ENCODE measurements around the gene TMCC1. TPM values are rescaled to one million over a fixed set of nuclear protein-coding genes. Genes with fewer than 3 reads are reported as not detected.
"Not testable (repeated sequence)": the region's sequence is repeated elsewhere in the genome, so short reads cannot be mapped to it uniquely, and the experiment has no call there.

The TMCC1 gene
- total RNA-seq: 56.1 TPM

- DNase-seq (ENCODE audit: low spot score) (peak; percentile 87), ATAC-seq (peak; percentile 97)
- intact Hi-C loops (cut with DNase I): no loop called here
Measured at GRCh38 chr3:129893581-129894070, at the start of gene TMCC1. TMCC1 (minus strand) TSS chr3:129893711.

DNA sequence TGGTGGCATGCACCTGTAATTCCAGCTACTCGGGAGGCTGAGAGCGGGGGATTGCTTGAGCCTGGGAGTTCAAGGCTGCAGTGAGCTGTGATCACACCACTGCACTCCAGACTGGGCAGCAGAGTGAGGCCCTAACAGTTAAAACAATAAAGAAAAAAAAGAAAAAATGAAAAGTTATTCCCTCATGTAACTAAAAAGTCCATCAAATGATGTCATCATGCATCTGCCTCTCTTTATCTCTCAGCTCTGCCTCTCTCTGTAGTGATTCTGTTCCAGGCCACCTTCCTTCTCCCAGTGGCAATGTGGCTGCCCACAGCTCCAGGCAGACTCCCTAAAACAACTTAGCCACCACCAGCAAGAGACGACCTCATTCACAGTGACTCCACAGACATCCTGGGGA is 49.5 kb upstream of the TMCC1 start:
- no peak for ATAC-seq
- intact Hi-C loops (cut with DNase I): no loop called here
- DNase-seq (ENCODE audit: low spot score): no peak

DNA sequence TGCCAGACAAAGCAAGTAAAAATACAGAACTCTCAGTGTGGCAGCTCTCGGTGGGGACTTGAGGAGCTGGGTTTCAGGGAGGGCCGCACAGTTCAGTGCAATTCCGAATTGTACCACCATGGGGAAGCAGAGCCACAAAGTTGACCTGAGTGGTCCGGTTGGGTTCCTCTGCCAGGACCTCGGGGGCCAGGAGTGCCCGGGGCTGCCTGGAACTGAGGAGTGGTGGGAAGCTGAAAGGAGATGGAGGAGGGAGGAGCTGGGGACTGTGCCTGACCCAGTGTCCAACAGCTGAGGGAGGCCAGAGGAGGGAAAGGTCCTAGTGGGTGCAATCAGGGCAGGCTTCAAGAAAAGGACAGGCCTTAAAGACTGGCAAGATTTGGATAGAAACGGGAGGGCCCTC is 48.8 kb upstream of the TMCC1 start:
- peak; percentile 85 for ATAC-seq
- peak; percentile 76 for DNase-seq (ENCODE audit: low spot score)
- intact Hi-C loops (cut with DNase I): no loop called here

DNA sequence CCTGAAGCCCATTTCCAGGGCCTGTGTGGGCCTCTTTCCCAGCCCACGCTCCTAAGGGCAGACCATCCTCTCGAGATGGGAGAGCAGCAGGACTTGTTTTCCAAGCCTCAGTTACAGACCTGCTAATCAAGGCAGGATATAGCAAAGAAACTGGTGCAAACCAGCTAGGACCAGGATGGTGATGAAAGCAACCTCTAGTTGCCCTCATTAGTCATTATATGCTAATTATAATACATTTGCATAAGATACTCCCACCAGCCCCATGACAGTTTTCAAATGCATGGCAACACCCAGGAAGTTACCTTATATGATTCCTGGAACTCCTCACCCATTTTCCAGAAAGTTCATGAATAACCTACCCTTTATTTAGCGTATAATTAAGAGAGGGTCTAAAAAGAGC is 46.6 kb upstream of the TMCC1 start:
- ATAC-seq: no peak
- intact Hi-C loops (cut with DNase I): no loop called here
- no peak for DNase-seq (ENCODE audit: low spot score)

- DNase-seq (ENCODE audit: low spot score): no peak
- intact Hi-C loops (cut with DNase I): loop anchor here (5.0 to 10.0 kb wide), 2 partner anchors 286 to 304 kb away; no protein-coding TSS in a partner anchor
- ATAC-seq: no peak
Measured at GRCh38 chr3:129938140-129938930, 44.8 kb upstream of the TMCC1 start.

DNA sequence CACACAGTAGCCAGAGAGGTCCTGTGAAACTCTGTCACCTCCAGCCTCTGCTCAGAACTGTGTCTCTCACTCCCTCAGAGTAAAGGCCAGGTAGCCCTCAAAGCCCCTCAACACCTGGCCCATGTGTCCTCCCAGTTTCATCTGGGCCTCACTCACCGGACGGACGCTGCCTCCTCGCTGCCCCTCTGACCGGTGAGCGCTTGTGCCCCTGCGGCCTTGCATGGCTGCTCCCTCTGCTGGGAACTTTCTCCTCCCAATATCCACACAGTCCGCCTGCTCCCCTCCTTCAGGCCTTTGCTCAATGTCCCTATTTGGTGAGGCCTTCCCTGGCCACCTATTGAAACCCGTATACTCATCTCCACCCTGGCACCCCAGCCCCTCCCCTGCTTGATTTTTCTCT is 44.2 kb upstream of the TMCC1 start:
- ATAC-seq (no peak), DNase-seq (ENCODE audit: low spot score) (no peak)
- intact Hi-C loops (cut with DNase I): loop anchor here (5.0 to 10.0 kb wide), 2 partner anchors 285 to 303 kb away; no protein-coding TSS in a partner anchor

GRCh38 chr3:129936757-129937156 is 43.2 kb upstream of the TMCC1 start:
- DNase-seq (ENCODE audit: low spot score) (no peak), ATAC-seq (peak; percentile 75)
- intact Hi-C loops (cut with DNase I): loop anchor here (5.0 to 10.0 kb wide), 2 partner anchors 284 to 302 kb away; no protein-coding TSS in a partner anchor

DNA sequence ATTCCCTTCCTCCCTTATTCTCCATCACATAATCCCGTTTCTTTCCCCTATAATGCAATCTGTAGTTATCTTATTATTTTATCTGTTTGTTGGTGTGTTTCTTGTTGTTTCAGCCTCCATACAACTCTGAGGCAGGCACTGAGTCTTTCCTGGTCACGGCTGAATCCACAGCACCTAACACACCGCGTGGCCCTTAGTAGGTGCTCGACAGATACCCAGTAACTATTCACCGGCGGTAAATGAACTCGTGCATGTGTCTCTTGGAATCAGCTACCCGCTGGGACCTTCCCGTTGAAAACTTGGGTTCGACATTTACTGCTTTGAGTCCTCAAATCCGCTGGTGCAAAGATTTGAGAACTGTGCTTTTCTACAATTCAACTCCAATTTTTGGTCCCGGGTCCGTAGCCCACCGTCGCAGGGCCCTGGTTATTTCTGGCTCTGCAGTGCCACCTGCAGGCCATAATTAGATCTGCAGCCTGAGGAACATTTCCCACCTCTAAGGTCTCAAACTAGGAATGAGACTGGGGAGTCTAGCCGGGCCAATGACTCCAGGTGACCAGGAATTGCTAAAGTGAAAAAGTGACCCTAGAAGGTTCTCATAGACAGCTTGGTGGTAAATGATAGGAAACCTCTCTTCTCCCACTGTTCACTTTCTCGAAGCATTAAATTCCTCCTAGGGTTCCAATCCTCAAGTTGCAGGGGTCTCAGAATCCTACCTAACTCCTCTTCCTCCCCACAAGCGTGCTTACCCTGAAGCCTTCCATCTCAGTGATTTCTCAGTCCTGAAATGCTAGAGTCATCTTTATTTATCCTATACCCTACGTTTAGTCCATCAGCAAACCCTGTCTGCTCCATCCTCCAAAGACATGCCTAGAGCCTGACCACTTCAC is 41.0 kb upstream of the TMCC1 start:
- ATAC-seq (peak; percentile 66), DNase-seq (ENCODE audit: low spot score) (no peak)
- intact Hi-C loops (cut with DNase I): loop anchor here (5.0 to 10.0 kb wide), 2 partner anchors 282 to 300 kb away; no protein-coding TSS in a partner anchor

- DNase-seq (ENCODE audit: low spot score) (no peak), ATAC-seq (no peak)
- intact Hi-C loops (cut with DNase I): loop anchor here (10.0 kb wide), 1 partner anchor 299 kb away; no protein-coding TSS in a partner anchor
Measured at GRCh38 chr3:129933471-129933870, 40.0 kb upstream of the TMCC1 start.

DNA sequence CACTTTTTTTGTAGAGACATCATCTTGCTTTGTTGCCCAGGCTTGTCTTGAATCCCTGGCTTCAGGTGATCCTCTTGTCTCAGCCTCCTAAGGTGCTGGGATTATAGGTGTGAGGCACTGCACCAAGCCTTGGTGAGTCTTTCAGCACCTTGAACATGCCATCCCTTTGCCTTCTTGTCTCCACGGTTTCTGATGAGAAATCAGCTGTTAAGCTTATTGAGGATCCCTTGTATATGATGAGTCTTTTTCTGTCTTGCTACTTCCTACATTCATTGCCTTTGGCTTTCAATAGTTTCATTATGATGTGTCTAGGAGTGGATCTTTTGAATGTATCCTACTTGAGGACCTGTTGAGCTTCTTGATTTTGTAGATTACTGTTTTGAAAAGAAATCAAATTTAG is 35.9 kb upstream of the TMCC1 start:
- no peak for ATAC-seq
- intact Hi-C loops (cut with DNase I): no loop called here

DNA sequence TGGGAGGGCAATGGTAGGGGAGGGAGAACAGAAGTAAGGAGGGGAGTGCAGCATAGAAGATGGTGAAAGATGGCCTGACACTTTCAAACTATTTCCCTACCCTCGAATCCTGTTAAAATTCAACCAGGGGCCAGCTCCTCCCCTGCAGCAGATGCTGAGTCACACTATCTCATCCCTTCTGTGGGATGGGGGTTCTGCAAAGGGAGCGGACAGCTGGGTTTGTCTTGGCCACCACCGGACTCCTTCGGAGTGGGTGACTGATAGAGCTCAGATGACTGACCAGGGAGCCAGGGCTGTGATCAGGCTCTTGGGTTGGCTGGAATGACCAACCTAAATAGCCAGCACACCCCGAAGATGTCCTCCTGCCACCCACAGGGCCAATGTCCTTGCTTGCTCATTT is 33.6 kb upstream of the TMCC1 start:
- ATAC-seq: no peak
- intact Hi-C loops (cut with DNase I): no loop called here
- no peak for DNase-seq (ENCODE audit: low spot score)

More for the DNA sequence above, 35.9 kb upstream of the TMCC1 start:
- DNase-seq (ENCODE audit: low spot score): peak; percentile 2

DNA sequence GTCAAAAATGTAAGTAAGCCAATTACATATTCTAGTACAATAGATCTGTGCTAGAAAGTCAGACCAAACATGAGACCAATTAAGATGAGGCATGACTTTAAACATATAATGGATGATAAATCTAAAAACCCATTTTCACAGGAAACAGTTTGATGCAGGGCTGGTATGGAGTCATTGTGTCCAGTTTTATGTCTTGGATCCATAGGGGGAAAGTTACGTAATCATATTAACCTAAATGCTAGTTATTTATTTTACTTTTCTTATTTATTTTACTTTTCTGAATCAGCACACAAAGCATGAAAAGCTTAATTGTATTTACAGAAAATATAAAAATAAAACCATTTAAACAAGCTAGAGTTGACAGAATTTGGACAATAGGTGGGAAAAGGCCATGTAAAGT is 26.3 kb upstream of the TMCC1 start:
- no peak for ATAC-seq
- intact Hi-C loops (cut with DNase I): no loop called here

DNA sequence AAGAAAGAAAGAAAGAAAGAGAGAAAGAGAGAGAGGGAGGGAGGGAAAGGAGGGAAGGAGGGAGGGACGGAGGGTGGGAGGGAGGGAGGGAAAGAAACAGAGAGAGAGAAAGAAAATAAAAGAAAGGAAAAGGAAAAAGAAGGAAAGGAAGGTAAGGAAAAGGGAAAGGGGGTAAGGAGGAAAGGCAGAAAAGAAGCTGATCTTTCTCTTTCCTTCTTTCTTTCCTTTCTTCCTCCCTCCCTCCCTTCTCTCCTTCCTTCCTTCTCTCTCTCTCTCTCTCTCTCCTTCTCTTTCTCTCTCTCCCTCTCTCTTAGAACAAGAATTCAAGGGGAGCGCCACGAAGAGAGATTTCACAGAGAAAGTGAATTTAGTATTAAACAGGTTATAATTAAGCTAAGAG is 25.8 kb upstream of the TMCC1 start:
- intact Hi-C loops (cut with DNase I): no loop called here
- DNase-seq (ENCODE audit: low spot score) (no peak), ATAC-seq (no peak)

More for the DNA sequence above, 26.3 kb upstream of the TMCC1 start:
- no peak for DNase-seq (ENCODE audit: low spot score)

- DNase-seq (ENCODE audit: low spot score) (no peak), ATAC-seq (no peak)
- intact Hi-C loops (cut with DNase I): no loop called here
Measured at GRCh38 chr3:129918461-129918860, 24.9 kb upstream of the TMCC1 start.

GRCh38 chr3:129917423-129918007 is 24.0 kb upstream of the TMCC1 start:
- ATAC-seq (no peak), DNase-seq (ENCODE audit: low spot score) (no peak)
- intact Hi-C loops (cut with DNase I): no loop called here

DNA sequence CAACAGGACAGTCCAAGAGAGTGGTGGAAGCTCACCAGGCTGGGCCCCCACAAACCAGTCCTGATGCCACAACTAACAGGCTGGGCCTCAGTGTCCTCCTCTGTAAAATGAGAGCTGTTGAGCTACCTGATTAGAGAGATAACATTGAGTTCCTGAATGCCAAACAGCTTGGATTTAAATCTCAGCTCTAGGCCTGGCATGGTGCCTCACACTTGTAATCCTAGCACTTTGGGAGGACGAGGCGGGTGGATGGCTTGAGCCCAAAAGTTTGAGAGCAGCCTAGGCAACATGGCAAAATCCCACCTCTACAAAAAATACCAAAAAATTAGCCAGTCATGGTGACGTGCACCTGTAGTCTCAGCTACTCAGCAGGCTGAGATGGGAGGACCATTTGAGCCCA is 20.1 kb upstream of the TMCC1 start:
- ATAC-seq (no peak), DNase-seq (ENCODE audit: low spot score) (no peak)
- intact Hi-C loops (cut with DNase I): no loop called here

DNA sequence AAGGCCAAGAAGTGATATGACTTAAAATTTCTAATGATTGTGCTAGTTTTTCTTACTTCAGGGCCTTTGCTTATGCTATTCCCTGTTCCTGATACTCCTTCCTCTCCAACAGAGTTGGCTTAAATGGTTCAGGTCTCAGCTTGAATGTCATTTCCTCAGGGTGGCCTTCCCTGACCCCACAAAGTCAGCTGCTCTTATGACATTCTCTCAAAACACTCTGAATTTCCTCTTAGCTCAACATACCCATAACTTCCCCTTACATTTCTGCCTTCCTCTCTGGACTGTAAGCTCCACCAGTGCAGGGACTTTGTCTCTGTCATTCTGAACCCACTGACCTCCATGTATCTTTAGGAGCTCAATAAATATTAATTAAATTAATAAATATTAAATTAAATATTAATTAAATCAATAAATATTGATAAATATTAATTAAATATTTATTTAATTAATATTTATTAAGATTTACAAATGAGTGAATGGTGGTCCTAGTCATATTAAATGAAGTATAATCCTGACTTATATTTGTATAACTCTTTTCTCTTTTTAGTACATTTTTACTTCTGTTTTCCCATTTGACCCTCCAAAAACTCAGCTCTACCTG is 17.9 kb upstream of the TMCC1 start:
- ATAC-seq: peak; percentile 74
- no peak for DNase-seq (ENCODE audit: low spot score)

DNA sequence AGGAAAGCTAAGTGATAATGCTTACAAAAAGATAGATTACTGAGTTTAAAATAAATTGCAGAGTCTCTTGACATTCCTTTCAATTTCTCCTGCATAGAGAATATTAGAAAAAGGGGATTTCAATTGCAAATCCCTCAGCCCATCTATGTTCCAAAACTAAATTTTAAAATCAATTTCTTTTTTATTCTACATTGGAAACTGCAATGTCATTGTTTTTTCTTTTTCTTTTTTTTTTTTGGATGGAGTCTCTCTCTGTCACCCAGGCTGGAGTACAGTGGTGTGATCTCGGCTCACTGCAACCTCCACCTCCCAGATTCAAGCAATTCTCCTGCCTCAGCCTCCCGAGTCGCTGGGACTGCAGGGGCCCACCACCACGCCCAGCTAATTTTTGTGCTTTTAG is 15.7 kb upstream of the TMCC1 start:
- ATAC-seq; DNase-seq (ENCODE audit: low spot score); intact Hi-C loops (cut with DNase I): not testable (repeated sequence)

More for the DNA sequence above, 17.9 kb upstream of the TMCC1 start:
- intact Hi-C loops (cut with DNase I): no loop called here

GRCh38 chr3:129908417-129908816 is 14.9 kb upstream of the TMCC1 start:
- ATAC-seq (no peak), DNase-seq (ENCODE audit: low spot score) (no peak)
- intact Hi-C loops (cut with DNase I): no loop called here

Measured in sciatic nerve (tissue), 2 donors.